Hippocampal formation (tissue), 2 donors: Measurements from ENCODE around the gene ST3GAL3.
A peak's percentile ranks its signal among the peaks of the same experiment; 100 is the strongest.

ENCODE experiments used
- DNase-seq, 2 donors: peaks; one replicate each; lab custom pipeline; 2025; lab: John Stamatoyannopoulos, UW

ST3GAL3 gene, protein sequence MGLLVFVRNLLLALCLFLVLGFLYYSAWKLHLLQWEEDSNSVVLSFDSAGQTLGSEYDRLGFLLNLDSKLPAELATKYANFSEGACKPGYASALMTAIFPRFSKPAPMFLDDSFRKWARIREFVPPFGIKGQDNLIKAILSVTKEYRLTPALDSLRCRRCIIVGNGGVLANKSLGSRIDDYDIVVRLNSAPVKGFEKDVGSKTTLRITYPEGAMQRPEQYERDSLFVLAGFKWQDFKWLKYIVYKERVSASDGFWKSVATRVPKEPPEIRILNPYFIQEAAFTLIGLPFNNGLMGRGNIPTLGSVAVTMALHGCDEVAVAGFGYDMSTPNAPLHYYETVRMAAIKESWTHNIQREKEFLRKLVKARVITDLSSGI

DNA sequence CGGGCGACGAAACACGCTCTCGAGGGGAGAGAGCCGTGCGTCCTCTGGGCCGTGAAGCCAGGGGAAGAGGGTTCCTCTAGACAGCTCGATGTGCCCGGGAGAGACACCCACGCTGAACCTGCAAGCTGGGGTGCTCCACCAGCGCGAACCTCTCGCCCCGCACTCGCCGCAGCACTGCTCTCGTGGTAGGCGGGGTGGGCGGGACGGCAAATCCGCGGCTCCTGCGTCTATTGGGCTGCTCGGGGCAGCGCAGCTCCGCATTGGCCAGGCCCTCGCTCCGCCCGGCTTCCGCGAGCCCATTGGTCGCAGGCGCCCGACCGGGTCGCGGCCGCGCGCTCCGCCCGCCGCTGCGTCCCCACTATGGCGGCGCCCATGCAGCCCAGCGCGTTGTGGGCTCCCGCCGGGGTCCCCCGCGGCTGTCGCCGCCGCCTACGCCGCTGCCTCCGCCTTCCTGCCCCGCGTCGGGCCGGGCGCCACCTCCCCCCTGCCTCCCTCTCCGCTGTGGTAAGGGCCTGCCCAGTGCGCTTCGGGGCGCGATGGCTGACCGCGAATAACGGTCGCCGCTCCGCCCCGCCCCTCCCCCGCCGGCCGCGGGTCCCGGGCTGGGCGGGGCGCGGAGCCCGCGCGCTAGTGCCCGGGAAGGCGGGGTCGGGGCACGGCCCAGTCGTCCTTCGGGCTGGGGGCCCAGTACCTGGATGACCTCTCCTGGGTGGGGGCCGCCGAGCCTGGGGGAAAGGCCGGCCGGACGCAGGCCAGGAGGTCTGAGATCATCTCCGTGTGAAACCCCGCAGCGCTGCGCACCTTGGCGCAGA lies at the start of gene ST3GAL3:
TSS of gene ST3GAL3 (plus strand) at position 347 of the 812 bp plus-strand sequence. CDS start 28,727 bp downstream, outside the sequence.
- DNase-seq: peak; percentile 82 to 88

DNA sequence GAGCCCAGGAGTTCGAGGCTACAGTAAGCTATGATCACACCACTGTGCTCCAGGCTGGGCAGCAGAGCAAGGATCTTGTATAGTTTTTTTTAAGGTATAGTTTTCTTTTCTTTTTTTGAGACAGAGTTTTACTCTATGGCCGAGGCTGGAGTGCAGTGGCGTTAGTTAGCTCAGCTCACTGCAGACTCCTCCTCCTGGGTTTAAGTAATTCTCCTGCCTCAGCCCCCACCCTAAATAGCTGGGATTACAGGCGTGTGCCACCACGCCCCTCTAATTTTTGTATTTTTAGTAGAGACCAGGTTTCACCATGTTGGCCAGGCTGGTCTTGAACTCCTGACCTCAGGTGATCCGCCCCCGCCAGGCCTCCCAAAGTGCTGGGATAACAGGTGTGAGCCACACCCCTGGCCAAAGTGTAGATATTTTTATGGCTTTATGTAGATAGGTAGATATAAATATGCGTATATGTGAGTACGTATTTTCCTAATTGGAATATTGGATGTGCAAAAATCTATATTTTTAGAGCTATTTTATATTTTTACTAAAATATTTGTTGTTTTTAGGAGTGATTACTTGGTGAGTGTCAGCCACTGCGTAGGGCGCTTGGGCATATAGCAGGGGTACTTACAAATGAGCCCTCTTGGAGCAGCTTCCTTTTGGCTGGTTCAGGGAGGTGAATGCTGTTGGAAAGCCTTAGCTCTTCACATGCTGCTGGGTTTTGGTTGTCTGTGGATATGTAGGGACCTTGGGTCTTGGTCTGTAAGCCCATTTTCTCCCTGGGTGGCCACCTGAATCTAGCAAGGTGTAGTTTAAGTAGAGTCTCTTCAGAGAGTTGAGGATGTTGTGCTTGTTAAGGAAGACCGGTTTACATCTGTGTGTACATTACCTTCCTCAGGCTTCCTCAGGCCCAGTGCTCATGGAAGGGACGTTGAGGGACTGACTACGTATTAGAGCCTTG lies 47.8 kb upstream of the ST3GAL3 start:
- no peak for DNase-seq

- no peak for DNase-seq
These were observed 47.0 kb upstream of the ST3GAL3 start for GRCh38 chr1:43660355-43660754.

DNA sequence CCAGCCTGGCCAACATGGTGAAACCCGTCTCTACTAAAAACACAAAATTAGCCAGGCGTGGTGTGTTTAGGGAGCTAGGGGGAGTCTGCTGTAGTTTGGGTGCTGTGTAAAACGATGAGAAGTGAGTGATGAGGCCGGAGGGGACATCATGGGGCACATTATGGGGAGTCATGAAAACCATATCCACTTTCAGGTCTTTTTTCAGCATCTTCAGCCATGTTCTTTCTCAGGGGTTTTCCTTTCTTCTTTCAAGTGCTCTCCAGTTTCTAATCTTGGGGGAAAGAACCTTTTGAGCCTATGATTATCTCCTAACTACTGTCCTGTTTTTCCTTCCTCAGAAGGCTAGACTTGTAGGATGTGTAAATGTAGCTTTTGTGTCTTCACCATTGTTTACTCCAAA lies 43.0 kb upstream of the ST3GAL3 start:
- DNase-seq: no peak

DNA sequence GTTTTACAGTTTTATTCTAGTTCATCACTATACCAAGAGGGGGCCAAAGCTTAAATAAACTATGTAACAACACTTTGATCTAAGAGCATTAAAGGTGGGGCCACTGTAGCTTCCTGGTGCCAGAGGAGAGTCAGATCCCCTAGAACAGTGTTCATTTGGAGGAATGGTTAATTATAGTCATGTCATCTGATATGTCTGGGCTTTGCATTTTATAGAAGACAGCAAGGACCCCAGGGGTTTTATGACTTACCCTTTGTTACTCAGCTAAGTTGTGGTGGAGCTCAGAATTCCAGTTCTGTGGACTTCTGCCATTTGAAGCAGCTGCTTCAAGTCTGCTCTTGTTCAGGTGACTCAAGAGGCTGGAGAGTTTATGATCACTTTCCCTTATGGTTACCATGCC lies 40.7 kb upstream of the ST3GAL3 start:
- no peak for DNase-seq

- DNase-seq: no peak
These were observed 38.4 kb upstream of the ST3GAL3 start for GRCh38 chr1:43668956-43669355.

GRCh38 chr1:43669878-43670277 lies 37.5 kb upstream of the ST3GAL3 start:
- no peak for DNase-seq

GRCh38 chr1:43671193-43671592 lies 36.1 kb upstream of the ST3GAL3 start:
- DNase-seq: no peak

- no peak for DNase-seq
These were observed 35.6 kb upstream of the ST3GAL3 start for GRCh38 chr1:43671626-43672330.

DNA sequence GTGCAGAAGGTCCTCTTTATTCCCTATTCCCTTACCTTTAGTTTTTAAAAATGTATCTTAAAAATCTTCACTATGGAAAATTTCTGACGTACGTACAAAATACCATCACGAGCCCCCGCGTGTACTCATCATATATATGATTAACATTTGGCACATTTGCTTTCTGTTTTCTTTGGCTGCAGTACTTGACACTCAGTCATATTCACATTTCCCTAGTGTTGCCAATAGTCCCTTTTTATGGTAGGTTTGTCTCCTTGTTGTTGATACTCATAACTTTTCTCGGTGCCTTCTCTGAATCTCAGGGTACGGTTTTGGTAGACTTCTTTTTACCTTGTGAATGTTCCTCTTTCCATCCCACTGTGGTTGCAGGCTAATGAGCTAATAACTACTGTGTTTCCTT lies 34.1 kb upstream of the ST3GAL3 start:
- no peak for DNase-seq

GRCh38 chr1:43678940-43679339 lies 28.4 kb upstream of the ST3GAL3 start:
- DNase-seq: no peak

- DNase-seq: no peak
These were observed 23.8 kb upstream of the ST3GAL3 start for GRCh38 chr1:43683560-43683959.

- DNase-seq: no peak
These were observed 20.5 kb upstream of the ST3GAL3 start for GRCh38 chr1:43686801-43687200.

DNA sequence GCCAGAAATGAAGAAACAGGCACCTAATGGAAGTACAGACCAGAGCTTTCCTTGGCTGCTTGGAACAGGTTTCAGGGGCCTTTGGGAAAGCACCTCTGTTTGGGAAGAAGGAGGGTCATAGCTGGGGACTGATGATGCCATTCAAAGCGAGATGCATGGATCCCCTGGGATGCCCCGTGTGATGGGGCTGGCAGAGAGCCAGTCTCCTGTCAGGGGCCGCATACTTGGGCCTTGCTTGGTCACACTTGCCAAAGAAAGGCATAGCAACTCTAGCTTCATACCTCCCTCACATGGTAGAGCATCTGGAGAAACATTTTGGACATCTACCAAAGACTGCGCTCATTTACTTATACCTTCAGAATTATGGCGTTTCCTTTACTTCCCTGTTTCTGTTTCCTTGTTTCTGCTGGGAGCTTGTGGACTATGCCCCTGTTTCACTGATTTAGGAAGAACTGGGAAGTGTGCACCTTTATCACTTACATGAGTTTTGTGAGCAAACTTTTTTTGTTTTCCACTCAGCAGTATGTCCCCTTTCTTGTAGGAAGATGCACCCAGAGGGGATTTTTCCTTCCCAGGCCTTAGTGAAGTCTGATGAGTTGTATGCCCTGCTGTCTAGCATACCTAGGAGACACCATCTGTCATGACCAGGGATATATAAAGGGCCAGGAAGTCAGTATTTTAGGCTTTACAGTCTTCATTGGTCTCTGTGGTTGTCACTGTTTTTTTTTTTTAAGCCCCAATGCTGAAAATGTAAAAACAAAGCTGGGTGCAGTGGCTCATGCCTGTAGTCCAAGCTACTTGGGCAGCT lies 19.8 kb upstream of the ST3GAL3 start:
- no peak for DNase-seq

DNA sequence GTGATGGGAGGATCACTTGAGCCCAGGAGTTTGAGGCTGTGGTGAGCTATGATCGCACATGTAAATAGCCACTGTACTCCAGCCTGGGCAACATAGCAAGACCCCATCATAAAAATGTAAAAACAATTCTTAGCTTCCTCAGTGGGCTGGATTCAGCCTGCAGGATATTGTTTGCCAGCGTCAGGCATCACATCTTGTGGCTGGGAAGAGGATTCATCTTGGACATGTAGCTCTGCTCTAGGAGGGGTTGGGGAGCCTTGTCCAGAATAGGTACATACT lies 19.3 kb upstream of the ST3GAL3 start:
- no peak for DNase-seq

GRCh38 chr1:43688594-43689000 lies 18.7 kb upstream of the ST3GAL3 start:
- no peak for DNase-seq

DNA sequence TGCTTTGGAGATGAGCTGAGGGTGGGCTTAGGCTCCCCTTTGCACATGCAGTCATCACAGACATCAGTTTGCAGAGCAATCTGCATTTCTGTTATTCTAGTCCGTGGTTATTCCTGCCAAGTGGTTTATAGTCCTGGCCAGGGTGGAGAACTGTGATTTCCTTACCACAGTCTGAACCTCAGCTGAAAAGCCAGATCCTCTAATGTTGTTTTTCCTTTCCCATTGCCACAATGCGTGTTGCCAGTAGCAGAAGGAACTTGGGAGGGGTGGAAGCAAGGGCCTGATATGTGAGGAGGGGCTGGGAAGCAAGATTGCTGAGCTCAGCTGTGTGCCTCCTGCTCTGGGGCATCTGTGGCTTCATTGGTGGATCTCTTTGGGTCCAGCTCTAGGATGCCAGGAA lies 18.0 kb upstream of the ST3GAL3 start:
- DNase-seq: no peak

- DNase-seq: peak in 1 of 2 donors; percentile 35
These were observed 15.2 kb upstream of the ST3GAL3 start for GRCh38 chr1:43691871-43692815.

- no peak for DNase-seq
These were observed 14.0 kb upstream of the ST3GAL3 start for GRCh38 chr1:43693371-43693770.

DNA sequence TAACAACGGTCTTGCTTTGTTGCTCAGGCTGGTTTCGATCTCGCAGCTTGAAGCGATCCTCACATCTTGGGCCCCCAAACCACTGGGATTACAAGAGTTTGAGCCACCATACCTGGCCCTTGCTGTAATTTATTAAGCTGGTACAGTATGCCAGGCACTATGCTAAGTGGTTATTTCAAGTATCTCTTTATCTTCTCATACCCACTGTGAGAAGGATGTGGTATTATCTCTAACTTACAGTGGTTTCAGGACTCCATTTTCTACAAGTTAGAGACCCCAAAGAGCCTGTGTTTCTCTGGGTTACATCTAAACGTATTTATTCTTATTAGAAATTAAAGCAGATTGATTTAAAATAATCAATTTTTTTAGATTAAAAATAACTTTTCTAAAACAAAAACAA lies 8.1 kb upstream of the ST3GAL3 start:
- DNase-seq: no peak
